Measurements from ENCODE around the gene C1orf167. TPM values are rescaled to one million over a fixed set of nuclear protein-coding genes. Genes with fewer than 3 reads are reported as not detected.

Gene C1orf167
- total RNA-seq, 1 donor from 2014 or later, result 0.18 TPM

- H3K36me3 Mint-ChIP-seq, result no peaks in the 10 kb centered on the region
- no peaks in the 10 kb centered on the region for H3K27me3 Mint-ChIP-seq (ENCODE audit: low read depth)
Observed at GRCh38 chr1:11778336-11778735, 16.3 kb downstream of the C1orf167 start.

DNA sequence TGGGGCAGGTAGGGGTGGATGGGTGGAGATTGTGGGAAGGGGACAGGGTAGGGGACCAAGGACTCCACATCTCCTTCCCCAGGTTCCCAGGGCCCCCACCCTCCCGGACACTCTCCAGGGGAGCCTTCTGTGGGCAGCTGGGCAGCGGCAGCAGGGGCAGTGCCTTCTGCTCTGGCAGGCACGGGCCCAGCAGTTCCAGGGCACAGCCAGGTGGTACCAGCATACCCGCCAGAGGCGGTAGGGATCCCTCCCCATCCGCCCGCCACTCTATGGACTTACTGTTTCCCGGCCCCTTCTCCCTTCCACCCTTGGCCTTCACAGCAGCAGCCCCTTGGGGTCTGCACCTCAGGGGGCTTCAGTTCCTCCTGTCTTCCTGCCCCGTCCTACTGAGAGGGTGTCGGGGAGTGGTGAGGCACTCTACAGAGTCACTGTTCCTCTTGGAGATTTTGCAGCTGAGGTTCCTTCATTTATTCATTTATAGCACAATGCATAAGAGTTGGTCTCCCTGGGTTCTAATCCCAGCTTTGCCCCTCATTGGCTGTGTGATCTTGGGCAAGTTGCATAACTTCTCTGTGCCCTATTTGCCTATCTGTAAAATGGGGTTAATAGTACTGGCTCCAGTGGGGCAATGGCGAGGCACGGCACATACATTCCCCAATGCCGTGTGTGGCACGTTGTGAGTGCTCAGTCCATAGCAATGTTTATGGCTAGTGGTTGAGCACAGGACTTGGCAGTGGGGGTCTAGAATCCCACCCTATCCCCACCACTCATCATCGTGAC lies 17.0 kb downstream of the C1orf167 start:
- Mint-ChIP-seq H3K36me3 (no peaks in the 10 kb centered on the region), H3K27ac (no peak overlapping the region), H3K4me1 (no peaks in the 10 kb centered on the region), H3K27me3 (ENCODE audit: low read depth) (no peaks in the 10 kb centered on the region), H3K4me3 (no peak overlapping the region), H3K9me3 (no peaks in the 10 kb centered on the region)
- TF ChIP-seq, protein P1, sequence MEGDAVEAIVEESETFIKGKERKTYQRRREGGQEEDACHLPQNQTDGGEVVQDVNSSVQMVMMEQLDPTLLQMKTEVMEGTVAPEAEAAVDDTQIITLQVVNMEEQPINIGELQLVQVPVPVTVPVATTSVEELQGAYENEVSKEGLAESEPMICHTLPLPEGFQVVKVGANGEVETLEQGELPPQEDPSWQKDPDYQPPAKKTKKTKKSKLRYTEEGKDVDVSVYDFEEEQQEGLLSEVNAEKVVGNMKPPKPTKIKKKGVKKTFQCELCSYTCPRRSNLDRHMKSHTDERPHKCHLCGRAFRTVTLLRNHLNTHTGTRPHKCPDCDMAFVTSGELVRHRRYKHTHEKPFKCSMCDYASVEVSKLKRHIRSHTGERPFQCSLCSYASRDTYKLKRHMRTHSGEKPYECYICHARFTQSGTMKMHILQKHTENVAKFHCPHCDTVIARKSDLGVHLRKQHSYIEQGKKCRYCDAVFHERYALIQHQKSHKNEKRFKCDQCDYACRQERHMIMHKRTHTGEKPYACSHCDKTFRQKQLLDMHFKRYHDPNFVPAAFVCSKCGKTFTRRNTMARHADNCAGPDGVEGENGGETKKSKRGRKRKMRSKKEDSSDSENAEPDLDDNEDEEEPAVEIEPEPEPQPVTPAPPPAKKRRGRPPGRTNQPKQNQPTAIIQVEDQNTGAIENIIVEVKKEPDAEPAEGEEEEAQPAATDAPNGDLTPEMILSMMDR (IDR thresholded peaks at IDR 0.05; ENCODE audit: unreplicated experiment), result no peak
- DNase-seq (ENCODE audit: low spot score in 2 of 2, unreplicated experiment in 2 of 2), result no peak

More at GRCh38 chr1:11778336-11778735, 16.3 kb downstream of the C1orf167 start:
- H3K27ac Mint-ChIP-seq, result no peak overlapping the region
- TF ChIP-seq, protein P1 (IDR thresholded peaks at IDR 0.05; ENCODE audit: unreplicated experiment), result no peak
- no peaks in the 10 kb centered on the region for H3K9me3 Mint-ChIP-seq
- no peak overlapping the region for H3K4me3 Mint-ChIP-seq
- no peak for DNase-seq (ENCODE audit: low spot score in 2 of 2, unreplicated experiment in 2 of 2)
- no peaks in the 10 kb centered on the region for H3K4me1 Mint-ChIP-seq

DNA sequence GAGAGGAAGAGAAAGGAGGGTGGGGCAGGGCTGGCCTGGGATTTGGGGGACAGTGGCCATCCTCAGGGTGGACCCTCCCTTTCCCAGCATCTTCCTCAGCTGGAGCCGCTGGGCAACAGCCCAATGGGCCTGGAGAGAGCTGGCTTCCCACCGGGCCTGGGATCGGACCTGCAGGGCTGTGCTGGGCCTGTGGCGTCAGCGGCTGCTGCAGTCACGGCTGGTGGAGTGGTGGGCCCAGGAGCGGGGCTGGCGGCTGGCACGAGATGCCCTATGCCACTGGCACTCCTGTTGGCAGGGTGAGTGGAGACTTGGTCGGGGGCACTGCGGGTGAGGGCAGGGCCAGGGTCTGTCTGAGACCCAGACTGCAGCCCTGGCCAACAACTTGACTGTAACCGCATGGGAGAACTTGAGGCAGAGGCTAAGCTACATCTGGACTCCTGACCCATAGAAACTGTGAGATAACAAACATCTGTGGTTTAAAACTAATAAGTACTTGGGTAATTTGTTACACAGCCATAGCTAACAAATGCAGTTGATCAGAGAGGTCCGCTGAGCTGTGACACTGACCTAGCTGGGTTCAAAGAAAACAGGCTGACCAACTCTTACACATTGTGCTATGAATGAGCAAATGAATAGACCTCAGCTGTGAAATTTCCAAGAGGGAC lies 17.9 kb downstream of the C1orf167 start:
- H3K4me3 Mint-ChIP-seq, result no peak overlapping the region
- no peaks in the 10 kb centered on the region for H3K36me3 Mint-ChIP-seq
- no peaks in the 10 kb centered on the region for H3K4me1 Mint-ChIP-seq
- TF ChIP-seq, protein P1 (IDR thresholded peaks at IDR 0.05; ENCODE audit: unreplicated experiment), result no peak
- no peaks in the 10 kb centered on the region for H3K9me3 Mint-ChIP-seq
- no peak overlapping the region for H3K27ac Mint-ChIP-seq
- H3K27me3 Mint-ChIP-seq (ENCODE audit: low read depth), result no peaks in the 10 kb centered on the region
- no peak for DNase-seq (ENCODE audit: low spot score in 2 of 2, unreplicated experiment in 2 of 2)

DNA sequence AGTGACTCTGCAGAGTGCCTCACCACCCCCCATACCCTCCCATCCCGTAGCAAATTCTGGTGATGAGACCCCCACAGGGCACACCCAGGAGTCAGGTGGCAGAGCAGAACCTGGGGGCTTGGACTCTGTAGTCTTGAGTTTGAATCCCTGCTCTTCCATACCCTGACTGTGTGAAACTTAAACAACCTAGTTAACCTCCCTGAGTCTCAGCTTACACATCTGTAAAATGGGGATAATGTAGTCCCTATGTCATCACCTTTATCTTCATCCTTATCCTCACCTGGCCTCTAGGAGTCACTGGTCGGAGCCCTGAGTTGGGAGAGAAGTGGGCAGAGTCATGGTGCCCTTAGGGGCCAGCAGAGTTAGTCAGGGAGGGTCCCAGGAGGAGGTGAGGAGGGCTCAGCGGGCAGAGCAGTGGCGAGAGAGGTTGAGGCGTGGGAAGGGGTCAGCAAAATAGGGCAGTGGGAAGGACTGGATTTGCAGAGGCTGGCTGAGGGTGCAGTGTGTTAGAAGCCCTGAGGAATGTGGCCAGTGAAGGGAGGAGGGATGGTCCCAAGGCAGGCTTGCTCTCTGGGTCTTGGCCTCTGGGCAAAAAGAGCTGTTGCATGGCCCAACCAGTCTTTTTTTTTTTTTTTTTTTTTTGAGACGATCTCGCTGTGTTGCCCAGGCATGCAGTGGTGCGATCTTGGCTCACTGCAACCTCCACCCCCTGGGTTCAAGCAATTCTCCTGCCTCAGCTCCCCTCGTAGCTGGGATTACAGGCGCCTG lies 18.6 kb downstream of the C1orf167 start:
- no peaks in the 10 kb centered on the region for H3K36me3 Mint-ChIP-seq
- DNase-seq (ENCODE audit: low spot score in 2 of 2, unreplicated experiment in 2 of 2), result no peak
- H3K4me1 Mint-ChIP-seq, result peaks cover 3% of the 10 kb centered on the region
- H3K4me3 Mint-ChIP-seq, result no peak overlapping the region
- H3K27me3 Mint-ChIP-seq (ENCODE audit: low read depth), result no peaks in the 10 kb centered on the region
- H3K9me3 Mint-ChIP-seq, result no peaks in the 10 kb centered on the region
- H3K27ac Mint-ChIP-seq, result no peak overlapping the region
- TF ChIP-seq, protein P1 (IDR thresholded peaks at IDR 0.05; ENCODE audit: unreplicated experiment), result no peak

DNA sequence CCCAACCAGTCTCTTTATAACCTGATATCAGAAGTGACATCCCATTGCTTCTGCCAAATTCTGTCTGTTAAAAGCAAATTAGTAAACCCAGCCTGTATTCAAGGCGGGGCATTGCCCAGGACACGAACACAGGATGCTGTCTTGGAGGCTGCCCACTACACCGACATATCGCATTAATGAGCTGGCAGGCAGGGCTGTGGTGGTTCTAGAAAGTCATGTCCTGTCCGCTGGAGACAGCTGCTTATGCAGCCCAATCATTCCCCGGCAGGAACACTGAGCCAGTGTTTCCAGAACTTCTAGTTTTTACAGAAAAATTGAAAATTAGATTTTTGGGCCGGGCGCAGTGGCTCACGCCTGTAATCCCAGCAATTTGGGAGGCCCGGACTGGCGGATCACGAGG lies 19.3 kb downstream of the C1orf167 start:
- no peak overlapping the region for H3K4me3 Mint-ChIP-seq
- TF ChIP-seq, protein P1 (IDR thresholded peaks at IDR 0.05; ENCODE audit: unreplicated experiment), result no peak
- no peak for DNase-seq (ENCODE audit: low spot score in 2 of 2, unreplicated experiment in 2 of 2)
- no peaks in the 10 kb centered on the region for H3K9me3 Mint-ChIP-seq
- no peaks in the 10 kb centered on the region for H3K27me3 Mint-ChIP-seq (ENCODE audit: low read depth)
- H3K27ac Mint-ChIP-seq, result no peak overlapping the region
- H3K36me3 Mint-ChIP-seq, result no peaks in the 10 kb centered on the region
- H3K4me1 Mint-ChIP-seq, result peaks cover 3% of the 10 kb centered on the region

All from mesothelial cell of epicardium (in vitro differentiated cells).